Upper lobe of left lung (tissue), 6 donors: ENCODE results near the gene PKP1. TPM values are rescaled to one million over a fixed set of nuclear protein-coding genes. Genes with fewer than 3 reads are reported as not detected.

ENCODE experiments used
- ATAC-seq, 2 donors: fragments of 200-7000 bp; cut with Tn5 transposase; one replicate each; pipeline ENCODE4 v1.9.1; 2022; ENCODE audit warnings: mild to moderate bottlenecking in 2 of 2, moderate library complexity in 2 of 2; ENCODE audit not compliant: low FRiP score in 2 of 2
- DNase-seq, 2 donors: peaks; one replicate each; pipeline ENCODE4 v3.0.0-alpha.2; 2019 to 2020
- H3K27ac ChIP-seq, 4 donors: fragments of 200-600 bp; sonication (generic); one replicate each; pipeline ENCODE4 v1.5.1; 2016 to 2019
- H3K27me3 ChIP-seq, 4 donors: fragments of 200-600 bp; sonication (generic); one replicate each; pipeline ENCODE4 v1.5.1; 2017 to 2019
- H3K36me3 ChIP-seq, 4 donors: fragments of 200-600 bp; sonication (generic); one replicate each; pipeline ENCODE4 v1.5.1; 2016 to 2019
- H3K4me1 ChIP-seq, 4 donors: fragments of 200-600 bp; sonication (generic); one replicate each; pipeline ENCODE4 v1.5.1; 2018 to 2019
- H3K4me3 ChIP-seq, 4 donors: fragments of 200-600 bp; sonication (generic); one replicate each; pipeline ENCODE4 v1.5.1; 2017 to 2019; ENCODE audit warnings: mild to moderate bottlenecking in 2 of 4, moderate library complexity in 1 of 4
- H3K9me3 ChIP-seq, 4 donors: fragments of 200-600 bp; sonication (generic); one replicate each; pipeline ENCODE4 v1.5.1; 2018 to 2019
- EP300 ChIP-seq, 4 donors: sonication (generic); formaldehyde crosslinking; IDR thresholded peaks; one replicate each; pipeline ENCODE4 v1.5.1; 2017; ENCODE audit warnings: antibody characterized with exemption in 4 of 4, control low read depth in 2 of 4
- POLR2A ChIP-seq, 4 donors: fragments of 450-650 bp; IDR thresholded peaks; one replicate each; pipeline ENCODE4 v1.5.1; 2016 to 2017; ENCODE audit warnings: antibody characterized with exemption in 4 of 4, mild to moderate bottlenecking in 2 of 4
- POLR2AphosphoS5 ChIP-seq, 2 donors: sonication (generic); formaldehyde crosslinking; IDR thresholded peaks; one replicate each; pipeline ENCODE4 v1.5.1; 2017; ENCODE audit warnings: antibody characterized with exemption in 2 of 2
- WGBS, 2 donors: methylation state at CpG; one replicate each; pipeline ENCODE4 v1.1.5; 2017 to 2018; 5-methylcytosine and 5-hydroxymethylcytosine counted together
- total RNA-seq, 6 donors: library from RNA; depleted of rRNA in 4 of 6; stranded (reverse); fragments of >200 nt in 4 of 6; gene quantifications; one replicate each; pipeline versions ENCODE4 v1.1.0 to v1.2.1, GENCODE V29; 2016 to 2021
- TF ChIP-seq, protein P1 (sequence below), 6 experiments: fragments of 450-650 bp in 4 of 6; fragments of 200-600 bp in 2 of 6; sonication (generic) in 2 of 6; IDR thresholded peaks; one replicate each; pipeline ENCODE4 v1.5.1; 2016 to 2019; ENCODE audit warnings: antibody characterized with exemption in 6 of 6
- donor health status: DM: no; HTN: no; CAD: no; lungs with moderate emphysema.
- donor health status: DM: no; HTN: yes; CAD: no; lungs with severe emphysema.

PKP1 gene
- total RNA-seq, 6 donors from 2014 or later, result 0.86 to 4.9 (median 2.5) TPM

DNA sequence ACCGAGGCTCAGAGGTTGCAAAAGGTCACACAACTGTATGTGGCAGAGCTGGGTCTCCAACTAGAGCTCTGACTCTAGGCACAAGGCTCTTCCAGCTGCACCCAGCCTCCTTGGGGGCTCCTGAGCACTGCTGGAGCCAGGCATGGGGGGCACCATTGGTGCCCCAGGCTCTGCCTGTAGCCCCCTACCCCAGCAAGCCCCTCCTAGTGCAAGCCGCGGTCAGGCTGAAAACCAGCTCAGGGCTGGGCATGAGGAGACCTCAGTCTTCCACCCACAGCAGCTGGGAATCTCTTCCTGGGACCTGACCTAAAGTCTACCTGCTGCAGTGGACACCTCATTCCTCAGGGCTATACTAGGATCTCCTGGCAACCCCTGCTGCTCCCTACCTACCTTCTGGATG is 79.6 kb downstream of the PKP1 start:
- 84 to 96% methylated on average over 2 to 3 of the region's 3 CpGs for WGBS, 2 donors
- peaks cover 0 to 14% (median 10%) of the 10 kb centered on the region in 4 donors for H3K4me1 ChIP-seq
- H3K9me3 ChIP-seq, result no peaks in the 10 kb centered on the region
- no peaks in the 10 kb centered on the region for H3K27me3 ChIP-seq
- H3K27ac ChIP-seq, result no peak overlapping the region
- TF ChIP-seq POLR2A (IDR thresholded peaks at IDR 0.05) (no peak), EP300 (IDR thresholded peaks at IDR 0.05) (no peak), POLR2AphosphoS5 (IDR thresholded peaks at IDR 0.05) (no peak)
- TF ChIP-seq, protein P1, sequence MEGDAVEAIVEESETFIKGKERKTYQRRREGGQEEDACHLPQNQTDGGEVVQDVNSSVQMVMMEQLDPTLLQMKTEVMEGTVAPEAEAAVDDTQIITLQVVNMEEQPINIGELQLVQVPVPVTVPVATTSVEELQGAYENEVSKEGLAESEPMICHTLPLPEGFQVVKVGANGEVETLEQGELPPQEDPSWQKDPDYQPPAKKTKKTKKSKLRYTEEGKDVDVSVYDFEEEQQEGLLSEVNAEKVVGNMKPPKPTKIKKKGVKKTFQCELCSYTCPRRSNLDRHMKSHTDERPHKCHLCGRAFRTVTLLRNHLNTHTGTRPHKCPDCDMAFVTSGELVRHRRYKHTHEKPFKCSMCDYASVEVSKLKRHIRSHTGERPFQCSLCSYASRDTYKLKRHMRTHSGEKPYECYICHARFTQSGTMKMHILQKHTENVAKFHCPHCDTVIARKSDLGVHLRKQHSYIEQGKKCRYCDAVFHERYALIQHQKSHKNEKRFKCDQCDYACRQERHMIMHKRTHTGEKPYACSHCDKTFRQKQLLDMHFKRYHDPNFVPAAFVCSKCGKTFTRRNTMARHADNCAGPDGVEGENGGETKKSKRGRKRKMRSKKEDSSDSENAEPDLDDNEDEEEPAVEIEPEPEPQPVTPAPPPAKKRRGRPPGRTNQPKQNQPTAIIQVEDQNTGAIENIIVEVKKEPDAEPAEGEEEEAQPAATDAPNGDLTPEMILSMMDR (IDR thresholded peaks at IDR 0.05), result no peak
- no peak for DNase-seq
- no peaks in the 10 kb centered on the region for H3K36me3 ChIP-seq
- H3K4me3 ChIP-seq, result no peak overlapping the region
- ATAC-seq, result no peak

DNA sequence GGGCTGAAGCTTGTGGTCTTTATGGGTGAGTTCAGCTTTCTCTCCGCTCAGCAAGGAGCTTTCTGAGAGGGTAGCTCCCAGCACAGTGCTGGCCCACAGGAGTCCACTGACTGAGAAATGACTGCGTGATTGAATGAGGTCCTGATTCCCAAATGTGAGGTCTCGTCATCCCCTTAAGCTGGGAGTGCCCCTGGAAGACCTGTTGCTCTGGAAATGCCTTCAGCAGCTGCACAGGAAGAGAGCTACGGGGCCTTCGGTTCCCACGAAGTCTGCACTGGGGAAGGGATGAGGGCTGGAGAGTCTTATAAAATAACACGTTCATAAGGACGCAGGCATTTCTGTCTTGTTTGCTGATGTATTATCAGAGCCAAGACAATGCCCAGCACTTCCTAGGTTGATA is 80.2 kb downstream of the PKP1 start:
- no peak for DNase-seq
- H3K4me3 ChIP-seq, result no peak overlapping the region
- peaks cover 0 to 8% (median 6%) of the 10 kb centered on the region in 4 donors for H3K4me1 ChIP-seq

DNA sequence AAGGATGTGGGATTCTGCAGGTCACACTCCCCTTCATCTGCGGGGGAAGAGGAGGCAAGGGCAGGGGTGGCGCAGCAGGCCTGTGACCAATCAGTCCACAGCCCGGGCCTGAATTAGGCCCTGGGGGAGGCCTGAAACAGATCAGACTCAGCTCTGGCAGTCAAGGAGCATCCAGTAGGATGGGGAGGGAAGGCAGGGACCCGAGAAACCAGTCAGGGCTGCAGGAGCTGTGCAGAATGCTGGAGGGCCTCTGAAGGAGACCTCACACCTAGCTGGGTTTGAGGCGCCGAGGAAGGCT is 81.5 kb downstream of the PKP1 start:
- Histone ChIP-seq H3K27ac (no peak overlapping the region), H3K36me3 (no peaks in the 10 kb centered on the region), H3K27me3 (no peaks in the 10 kb centered on the region), H3K9me3 (no peaks in the 10 kb centered on the region), H3K4me1 (no peaks in the 10 kb centered on the region), H3K4me3 (no peak overlapping the region)
- WGBS, 2 donors, result 86 to 92% methylated on average over 3 to 6 of the region's 6 CpGs
- DNase-seq (no peak), ATAC-seq (no peak)
- TF ChIP-seq POLR2AphosphoS5 (IDR thresholded peaks at IDR 0.05) (no peak), POLR2A (IDR thresholded peaks at IDR 0.05) (no peak), EP300 (IDR thresholded peaks at IDR 0.05) (no peak)
- TF ChIP-seq, protein P1 (IDR thresholded peaks at IDR 0.05), result no peak

More for the DNA sequence above, 80.2 kb downstream of the PKP1 start:
- no peak overlapping the region for H3K27ac ChIP-seq
- no peaks in the 10 kb centered on the region for H3K9me3 ChIP-seq
- no peak for TF ChIP-seq EP300 (IDR thresholded peaks at IDR 0.05)
- TF ChIP-seq POLR2A (IDR thresholded peaks at IDR 0.05), result no peak
- ATAC-seq, result no peak
- H3K36me3 ChIP-seq, result no peaks in the 10 kb centered on the region
- 64 to 65% methylated on average over 8 of the region's 8 CpGs for WGBS, 2 donors
- no peaks in the 10 kb centered on the region for H3K27me3 ChIP-seq

DNA sequence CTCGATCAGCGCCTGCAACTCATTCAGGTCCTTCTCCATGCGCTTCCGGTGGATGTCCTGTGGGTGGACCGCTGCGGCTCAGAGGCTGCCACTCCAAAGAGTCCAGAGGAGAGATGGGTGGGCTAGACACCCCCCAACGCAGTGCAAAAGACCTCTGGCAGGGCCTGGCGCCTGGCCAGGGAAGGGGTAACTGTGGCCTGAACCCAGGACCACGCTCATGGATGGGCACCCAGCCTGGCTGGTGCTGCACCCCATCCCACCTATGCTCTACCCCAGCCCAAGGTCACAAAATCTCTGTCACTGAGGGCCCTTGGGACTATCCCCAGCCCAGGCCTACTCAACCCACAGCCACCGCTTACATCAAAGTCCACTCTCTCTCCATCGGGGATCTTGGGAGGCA is 81.9 kb downstream of the PKP1 start:
- no peak for TF ChIP-seq POLR2A (IDR thresholded peaks at IDR 0.05)
- TF ChIP-seq, protein P1 (IDR thresholded peaks at IDR 0.05), result no peak
- no peak for TF ChIP-seq POLR2AphosphoS5 (IDR thresholded peaks at IDR 0.05)
- TF ChIP-seq EP300 (IDR thresholded peaks at IDR 0.05), result no peak
- no peak for DNase-seq
- H3K9me3 ChIP-seq, result no peaks in the 10 kb centered on the region
- no peaks in the 10 kb centered on the region for H3K27me3 ChIP-seq
- no peak overlapping the region for H3K4me3 ChIP-seq
- no peaks in the 10 kb centered on the region for H3K36me3 ChIP-seq
- no peak overlapping the region for H3K27ac ChIP-seq
- WGBS, 2 donors, result 79% methylated on average over 11 of the region's 11 CpGs; no CpG with 5 or more reads in 1 of the 2 donors
- no peak for ATAC-seq
- H3K4me1 ChIP-seq, result no peaks in the 10 kb centered on the region

DNA sequence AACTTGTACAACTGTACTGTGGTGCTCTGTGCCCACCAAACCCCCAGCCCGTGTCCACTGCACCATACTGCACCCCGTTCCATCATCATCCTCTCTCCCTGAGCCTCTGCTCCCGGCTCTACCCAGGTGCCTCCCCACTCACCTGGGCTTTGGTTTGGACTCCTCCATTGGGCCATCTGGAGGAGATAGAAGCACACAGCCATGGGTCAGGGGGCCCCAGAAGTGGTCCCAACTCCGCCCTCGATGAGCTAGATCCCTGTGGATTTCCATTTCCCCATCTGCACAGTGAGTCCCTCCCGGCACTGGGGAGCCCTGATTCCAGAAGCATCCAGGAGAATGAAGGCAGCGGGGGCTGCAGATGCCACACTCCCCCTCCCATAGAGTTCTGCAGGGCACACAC is 83.4 kb downstream of the PKP1 start:
- Histone ChIP-seq H3K36me3 (no peaks in the 10 kb centered on the region), H3K27ac (no peak overlapping the region), H3K4me3 (no peak overlapping the region), H3K4me1 (no peaks in the 10 kb centered on the region), H3K27me3 (no peaks in the 10 kb centered on the region), H3K9me3 (no peaks in the 10 kb centered on the region)
- ATAC-seq, result no peak
- DNase-seq, result no peak
- WGBS, 2 donors, result 78 to 79% methylated on average over 7 of the region's 7 CpGs
- TF ChIP-seq POLR2AphosphoS5 (IDR thresholded peaks at IDR 0.05), result no peak
- no peak for TF ChIP-seq EP300 (IDR thresholded peaks at IDR 0.05)
- TF ChIP-seq POLR2A (IDR thresholded peaks at IDR 0.05), result no peak
- TF ChIP-seq, protein P1 (IDR thresholded peaks at IDR 0.05), result no peak
